Stimulated activated CD8-positive, alpha-beta memory T cell treated with anti-CD3 and anti-CD28 coated beads, Interleukin-15, amount 100 ng/mL, for 4 hours (primary cell): Measurements from ENCODE around the gene GNA12.

Source experiments
- DNase-seq, 2 donors: peaks; one replicate each; pipeline ENCODE4 v3.0.0-alpha.2; 2020; ENCODE audit warnings: low read depth in 2 of 2

GNA12 gene

DNA sequence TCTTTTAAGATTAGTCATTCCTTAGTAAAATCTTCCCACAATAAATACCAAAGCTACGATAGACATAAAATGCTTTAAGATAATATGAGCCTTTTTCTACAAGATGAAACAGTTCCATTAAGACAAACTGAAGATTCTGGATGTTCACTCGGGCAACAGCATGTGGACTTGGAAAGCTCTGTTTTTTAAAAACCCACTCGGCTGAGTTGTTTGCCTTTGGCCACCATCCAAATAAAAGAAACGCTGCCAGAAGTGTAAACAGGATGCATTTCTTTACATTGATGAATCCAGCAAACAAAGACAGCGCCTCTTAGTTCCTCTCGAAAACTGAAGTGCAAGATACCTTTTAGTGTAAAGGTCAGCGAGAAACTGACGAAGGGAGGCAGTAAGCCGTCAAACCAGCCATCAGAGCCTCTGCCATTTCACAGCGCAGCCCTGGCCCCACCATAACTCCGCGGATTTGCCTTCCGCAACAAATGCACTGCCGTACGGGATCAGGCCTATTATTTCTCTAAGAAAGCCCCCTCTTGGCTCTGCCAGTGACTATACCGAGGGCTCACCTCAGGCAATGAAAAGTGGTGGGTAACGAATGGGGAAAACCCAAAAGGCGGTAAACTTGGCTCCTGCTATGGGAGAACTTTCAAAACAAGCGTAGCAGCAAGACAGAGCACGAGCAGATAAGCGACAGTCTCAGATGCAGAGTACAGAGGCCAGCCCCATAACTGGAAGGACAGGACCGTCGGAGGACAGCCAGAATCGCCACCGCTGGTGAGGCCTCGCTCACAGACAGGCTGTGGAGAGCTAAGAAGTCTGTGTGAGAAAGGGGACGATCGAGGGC is 41.4 kb downstream of the GNA12 start:
- no peak for DNase-seq

DNA sequence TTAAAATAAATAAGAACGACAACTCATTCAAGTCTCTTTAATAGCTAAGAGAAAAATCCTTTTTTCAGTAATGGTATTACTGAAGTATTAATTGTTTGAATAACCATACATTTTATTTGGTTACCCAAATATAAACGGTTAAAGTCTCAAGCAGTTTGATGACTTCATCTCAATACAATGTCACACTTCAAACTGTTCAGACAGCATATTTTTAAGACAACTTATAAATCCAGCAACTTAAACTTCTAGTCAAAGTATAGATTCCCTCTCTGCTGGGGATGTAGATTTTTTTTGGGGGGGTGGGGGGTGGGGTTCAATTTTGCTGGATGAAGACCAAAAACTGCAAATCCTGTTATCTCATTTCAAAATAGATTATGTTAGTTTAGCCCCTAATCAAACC is 42.0 kb downstream of the GNA12 start:
- DNase-seq, result no peak

DNA sequence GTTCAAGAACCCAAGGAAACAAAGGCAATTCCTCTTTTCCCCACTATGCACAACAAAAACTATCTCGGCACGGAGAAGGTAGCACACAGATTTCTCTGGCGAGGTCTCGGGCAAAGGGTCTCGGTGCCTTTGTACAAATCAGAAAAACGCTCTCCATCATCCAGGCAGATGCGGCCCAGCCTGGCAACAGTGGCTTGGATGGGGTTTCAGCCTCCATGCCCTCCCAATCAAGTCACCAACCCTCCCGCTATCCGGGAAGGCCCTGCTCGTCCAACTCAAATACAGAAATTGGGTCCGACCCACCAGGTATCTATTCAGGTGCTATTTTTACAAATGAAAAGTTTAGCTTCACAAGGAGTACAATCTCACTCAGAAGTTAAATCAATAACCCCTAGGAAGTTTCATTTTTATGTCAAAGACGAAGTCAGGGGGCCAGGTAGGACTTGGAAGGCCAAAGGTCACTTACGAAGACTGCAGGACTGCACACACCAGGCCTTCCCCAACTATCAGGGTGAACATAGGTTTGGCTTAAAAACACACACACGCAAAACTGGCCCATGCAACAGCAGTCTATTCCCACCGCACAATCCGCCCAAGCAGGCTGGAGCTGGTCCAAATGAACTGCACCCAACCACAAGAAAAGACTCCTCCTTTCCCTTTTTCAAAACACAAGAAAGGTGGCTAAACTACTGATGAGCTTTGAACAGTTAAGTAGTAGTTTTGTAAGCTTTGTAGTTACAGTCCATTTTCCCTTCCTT is 43.0 kb downstream of the GNA12 start:
- no peak for DNase-seq

DNA sequence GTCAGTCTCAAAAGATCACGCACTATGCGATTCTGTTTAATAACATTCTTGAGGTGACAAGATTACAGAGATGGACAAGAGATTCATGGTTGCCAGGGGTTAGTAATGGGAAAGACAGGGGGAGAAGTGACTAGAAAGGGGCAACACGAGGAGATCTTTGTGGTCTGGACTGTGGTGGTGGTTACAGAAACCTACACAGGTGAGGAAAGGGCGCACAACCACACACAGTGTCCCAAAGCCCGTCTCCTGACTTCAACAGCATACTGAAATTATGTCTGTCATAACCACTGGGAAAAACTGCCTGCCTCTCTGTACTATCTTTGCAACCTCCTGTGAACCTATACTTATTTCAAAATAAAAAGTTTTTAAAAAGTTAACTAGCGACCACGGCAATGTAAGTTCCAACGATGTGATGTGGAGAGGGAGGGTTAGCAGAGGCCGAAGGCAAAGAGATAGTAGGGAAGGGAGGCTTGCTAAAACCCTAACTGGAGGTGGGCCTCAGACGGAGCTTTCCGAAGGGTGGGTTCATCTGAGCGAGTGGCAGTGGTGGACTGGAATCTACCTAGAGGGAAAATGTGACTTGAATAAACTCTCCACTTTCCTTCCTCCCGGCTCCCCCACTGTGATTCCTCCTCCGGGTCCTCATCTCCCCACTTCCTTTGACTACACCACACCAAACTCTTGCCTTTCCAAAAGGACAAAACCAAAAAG is 43.7 kb downstream of the GNA12 start:
- DNase-seq, result no peak

DNA sequence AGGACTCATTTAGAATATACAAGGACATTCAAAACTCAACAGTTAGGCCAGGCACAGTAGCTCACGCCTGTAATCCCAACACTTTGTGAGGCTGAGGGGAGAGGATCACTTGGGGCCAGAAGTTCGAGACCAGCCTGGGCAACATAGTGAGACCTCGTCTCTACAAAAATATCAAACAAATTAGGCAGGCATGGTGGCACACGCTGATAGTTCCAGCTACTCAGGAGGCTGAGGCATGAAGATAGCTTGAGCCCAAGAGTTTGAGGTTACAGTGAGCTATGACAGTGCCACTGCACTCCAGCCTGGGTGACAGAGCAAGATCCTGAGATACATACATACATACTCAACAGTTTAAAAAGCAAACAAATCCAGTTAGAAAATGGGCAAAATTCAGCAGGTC is 44.9 kb downstream of the GNA12 start:
- DNase-seq, result no peak

DNA sequence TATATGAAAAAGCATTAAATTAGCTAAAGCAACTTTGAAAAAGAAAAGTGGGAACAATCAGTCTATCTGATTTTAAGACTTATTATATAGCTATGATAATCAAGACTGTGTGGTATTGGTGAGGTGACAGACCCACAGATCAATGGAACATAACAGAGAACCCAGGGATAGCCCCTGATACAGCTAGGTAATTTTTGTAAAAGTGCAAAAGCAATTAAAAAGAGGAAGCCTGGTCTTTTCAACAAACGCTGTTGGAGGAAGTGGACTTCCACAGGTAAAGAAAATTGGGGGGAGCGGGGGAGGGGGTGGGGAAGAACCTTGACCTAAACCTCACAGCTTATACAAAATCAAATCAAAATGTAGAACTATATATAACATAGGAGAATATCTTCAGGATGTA is 45.4 kb downstream of the GNA12 start:
- no peak for DNase-seq

DNA sequence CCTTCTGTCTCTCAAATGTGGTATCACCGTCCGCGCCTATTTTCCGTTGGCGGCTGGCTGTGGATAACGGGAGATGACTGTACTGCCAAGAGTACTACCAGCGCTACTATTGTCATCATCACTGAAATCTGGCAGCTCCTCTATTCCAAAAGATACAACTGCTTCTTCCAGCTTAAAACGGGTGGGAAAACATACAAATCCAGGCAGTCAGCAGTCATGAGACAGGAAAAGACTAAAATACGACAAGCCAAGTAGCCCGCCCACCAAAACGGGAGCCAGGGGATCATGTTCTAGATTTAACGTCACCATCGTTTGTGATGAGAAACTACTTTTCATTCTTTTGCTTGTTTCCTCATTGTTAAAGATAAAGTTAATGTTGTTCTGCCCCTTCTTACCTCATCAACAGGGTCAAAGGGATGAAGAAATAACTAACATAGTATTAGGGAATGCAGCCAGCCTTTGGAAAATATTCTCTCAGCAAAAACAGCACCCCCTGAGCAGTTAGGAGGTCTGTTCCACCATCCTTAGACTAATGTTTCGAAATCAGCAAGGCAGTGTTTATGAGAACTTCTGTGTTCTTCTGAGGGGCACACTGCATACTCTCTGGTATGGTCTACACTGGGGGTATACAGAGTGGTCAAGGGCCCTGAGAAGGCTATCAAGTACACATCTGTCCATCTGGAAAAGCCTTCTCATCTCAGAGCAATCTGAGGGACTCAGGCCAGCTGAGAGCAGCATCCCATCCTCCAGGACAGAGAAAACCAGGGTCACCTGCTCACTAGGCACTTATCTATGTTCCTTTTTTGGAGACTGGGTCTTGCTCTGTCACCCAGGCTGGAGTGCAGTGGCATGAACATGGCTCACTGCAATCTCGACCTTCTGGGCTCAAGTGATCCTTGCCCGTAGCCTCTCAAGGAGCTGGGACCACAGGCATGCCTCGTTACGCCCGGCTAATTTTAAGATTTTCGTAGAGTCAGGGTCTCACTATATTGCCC is 47.5 kb downstream of the GNA12 start:
- DNase-seq, result no peak

DNA sequence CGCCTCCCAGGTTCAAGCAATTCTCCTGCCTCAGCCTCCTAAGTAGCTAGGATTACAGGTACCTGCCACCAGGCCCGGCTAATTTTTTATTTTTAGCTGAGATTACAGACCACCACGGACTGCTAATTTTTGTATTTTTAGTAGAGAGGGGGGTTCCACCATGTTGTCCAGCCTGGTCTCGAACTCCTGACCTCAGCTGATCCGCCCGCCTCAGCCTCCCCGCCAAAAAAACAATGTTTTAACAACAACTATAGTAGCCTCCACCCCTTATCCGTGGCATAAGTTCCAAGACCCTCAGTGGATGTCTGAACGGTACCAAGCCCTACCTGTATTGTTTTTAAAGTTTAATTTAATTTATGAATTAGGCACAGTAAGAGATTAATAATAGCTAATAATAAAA is 48.2 kb downstream of the GNA12 start:
- DNase-seq, result no peak

DNA sequence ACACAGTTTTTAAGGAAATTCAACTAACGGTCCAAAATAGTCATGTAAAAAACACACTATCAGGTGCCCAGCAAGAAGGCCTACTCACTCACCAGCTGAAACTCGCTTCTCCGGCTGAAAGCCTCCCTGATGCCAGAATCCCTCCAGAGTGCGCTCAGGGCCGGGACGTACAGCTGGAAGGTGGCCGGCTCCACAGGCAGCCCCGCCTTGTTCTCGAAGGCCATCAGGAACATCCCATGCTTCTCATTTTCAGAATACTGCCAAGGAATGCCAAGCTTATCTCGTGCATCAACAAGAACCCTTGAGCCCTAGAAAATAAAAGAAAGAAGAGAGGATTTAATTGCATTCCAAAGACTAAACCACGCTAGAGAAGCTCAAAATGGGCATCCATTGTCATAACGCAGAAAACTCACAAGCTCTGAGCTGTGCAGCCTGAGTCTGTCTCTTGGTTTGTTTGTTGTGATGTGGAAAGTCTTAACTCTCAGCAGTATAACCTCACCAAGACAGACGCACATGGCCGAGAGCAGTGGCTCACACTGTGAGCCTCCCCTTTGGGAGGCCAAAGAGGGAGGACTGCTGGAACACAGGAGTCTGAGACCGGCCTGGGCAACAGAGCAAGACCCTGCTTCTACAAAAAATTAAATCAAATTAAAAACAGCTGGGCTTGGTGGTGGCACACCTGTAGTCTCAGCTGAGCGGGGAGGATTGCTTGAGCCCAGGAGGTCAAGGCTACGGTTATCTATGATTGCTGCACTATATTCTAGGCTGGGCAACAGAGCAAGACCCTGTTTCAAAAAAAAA is 49.1 kb downstream of the GNA12 start:
- no peak for DNase-seq

DNA sequence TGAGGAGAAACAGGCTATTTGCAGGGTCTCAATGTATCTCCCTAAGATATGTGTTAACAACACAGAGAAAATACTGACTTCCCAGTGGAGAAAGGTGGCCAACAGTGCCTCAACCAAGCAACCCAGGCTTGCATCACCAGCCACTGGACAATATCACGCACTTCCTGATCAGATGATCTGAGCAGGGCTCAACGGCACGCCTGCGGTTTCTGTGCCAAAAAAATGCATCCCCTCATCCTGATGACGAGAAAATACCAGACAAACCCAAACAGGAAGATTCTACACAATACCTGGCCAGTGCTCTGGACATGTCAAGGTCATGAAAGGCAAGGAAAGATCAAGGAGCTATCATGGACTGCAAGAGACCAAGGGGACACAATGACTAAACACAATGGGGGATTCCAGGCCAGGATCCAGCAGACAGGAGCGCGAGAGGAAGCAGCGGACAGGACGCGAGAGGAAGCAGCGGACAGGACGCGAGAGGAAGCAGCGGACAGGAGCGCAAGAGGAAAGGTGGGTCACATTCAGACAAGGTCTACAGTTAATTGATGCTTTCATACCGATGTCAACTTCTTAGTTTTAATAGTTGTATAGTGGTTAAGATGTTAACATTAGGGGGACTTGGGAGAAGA is 51.1 kb downstream of the GNA12 start:
- no peak for DNase-seq

DNA sequence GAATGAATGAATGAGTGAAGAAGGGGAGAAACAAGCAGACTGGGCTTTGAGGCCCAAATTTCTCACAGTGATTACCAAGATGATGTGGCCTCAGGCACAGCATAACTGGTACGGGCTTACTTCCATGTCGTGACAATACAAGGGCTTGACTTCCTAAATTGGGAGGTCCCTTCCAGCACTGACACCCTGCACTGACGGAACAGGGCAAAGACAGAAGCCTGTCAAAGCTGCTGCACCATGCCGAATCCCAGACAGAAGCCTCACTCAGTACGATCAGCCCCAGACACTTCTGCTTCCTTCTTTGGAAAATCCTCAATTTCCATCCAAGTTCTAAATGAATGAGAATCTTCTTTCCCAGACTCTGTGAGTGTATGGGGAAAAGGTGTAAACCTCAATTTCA is 51.9 kb downstream of the GNA12 start:
- no peak for DNase-seq

DNA sequence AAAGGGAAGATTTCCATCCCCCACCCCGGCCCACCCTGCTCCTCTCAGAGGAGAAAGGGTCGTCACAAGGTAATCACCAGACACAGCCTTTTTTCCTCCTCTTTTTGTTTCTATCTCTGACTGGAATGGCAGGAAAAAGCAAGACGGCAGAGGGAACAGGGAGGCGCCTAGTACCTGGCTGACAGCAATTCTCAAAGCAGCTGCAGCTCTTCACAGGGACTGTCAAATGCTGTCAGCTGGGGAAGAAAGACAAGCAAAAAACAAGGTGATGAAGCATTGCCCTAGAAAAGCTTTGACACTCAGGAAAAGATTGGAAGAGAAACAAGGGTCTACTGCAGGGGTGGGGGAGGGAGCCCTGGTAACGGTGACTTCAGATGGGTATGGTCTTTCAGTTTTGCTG is 52.7 kb downstream of the GNA12 start:
- DNase-seq, result no peak

DNA sequence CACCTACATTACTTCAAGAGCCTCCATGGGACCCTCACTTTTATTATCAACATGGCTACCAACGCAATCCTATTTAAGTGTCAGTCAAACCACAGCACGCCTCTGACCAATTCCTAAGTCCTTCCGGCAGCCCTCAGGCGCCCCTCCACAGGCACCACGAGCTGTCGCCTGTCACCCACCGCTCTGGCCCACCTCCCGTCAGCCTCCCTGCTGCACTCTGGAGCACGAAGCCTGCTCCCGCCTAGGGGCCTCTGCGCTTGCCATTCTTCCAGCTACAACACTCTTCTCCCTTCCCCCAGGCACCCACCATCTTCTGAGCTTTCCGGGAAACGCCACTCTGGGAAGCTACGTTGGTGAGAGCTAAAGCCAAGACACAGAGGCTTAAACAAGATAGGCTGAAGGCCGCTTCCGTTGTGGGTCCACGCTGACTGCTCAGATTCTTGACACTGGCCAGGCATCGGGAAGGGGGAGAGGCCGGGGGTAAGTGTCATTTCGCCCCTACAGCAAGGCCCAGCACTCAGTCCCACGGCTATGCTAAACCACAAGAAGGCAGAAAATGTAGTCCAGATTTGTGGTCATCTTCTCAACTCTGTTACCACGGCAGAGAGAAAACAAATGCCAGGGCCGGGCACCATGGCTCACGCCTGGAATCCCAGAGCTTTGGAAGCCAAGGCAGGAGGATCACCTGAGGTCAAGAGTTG is 56.7 kb downstream of the GNA12 start:
- no peak for DNase-seq

DNA sequence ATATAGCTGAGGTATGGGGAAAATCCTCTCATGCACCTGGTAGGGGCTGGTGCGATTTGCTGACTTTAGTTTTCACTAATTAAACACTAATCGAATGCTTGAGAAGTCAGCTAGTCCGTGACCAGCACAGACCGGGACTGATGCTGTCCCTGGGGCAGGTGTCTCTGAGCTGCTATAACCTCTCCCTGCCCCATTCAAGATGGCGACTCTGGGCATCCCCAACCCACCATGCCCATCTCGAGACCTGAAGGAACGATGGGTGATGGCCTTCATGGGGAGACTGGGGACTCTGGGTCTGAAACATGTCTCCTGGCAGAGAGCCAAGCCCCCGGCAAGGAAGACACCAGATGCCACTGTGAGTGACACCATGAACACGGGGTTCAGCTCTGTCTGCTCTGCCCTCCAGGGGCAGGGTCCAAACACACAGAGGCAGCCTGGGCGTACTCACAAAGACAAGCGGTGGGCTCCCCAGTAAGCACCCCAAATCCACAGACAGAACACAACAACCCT is 57.4 kb downstream of the GNA12 start:
- no peak for DNase-seq

DNA sequence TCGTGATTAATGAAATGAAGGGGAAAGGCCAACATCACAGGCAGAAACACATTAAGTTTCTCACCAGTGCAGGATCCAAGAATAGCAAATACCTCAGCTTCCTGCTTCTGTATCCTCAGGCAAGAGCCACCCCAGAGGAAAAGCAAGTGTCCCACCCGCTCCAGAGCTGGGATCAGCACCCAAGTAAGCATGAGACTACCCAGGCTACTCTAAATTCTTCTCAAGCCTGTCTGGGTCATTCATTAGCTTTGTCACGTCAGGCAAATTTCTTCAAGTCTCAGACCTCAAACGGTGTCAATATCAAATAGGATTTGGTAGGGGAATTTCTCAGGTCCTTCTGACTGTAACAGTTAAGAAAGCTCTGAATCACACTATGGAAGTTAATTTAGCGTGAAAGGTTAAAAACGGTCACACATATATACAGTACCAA is 59.0 kb downstream of the GNA12 start:
- no peak for DNase-seq

DNA sequence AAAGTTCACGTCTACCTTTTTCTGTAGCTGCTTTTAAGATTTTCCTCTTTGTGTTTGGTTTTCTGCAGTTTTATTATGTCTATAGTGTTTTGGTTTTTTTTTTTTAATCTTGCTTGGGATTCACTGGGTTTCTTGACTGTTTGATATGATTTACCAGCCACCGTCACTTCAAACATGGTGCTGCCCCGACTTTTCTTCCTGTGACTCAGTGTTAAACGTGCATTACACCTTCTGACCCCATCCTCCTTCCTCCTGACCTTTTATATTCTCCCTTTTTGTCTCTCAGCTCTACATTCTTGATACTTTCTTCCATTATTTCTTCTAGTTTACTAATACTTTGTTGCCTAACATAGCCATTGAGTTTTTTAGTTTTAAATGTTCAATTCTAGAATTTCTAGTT is 61.5 kb downstream of the GNA12 start:
- no peak for DNase-seq

DNA sequence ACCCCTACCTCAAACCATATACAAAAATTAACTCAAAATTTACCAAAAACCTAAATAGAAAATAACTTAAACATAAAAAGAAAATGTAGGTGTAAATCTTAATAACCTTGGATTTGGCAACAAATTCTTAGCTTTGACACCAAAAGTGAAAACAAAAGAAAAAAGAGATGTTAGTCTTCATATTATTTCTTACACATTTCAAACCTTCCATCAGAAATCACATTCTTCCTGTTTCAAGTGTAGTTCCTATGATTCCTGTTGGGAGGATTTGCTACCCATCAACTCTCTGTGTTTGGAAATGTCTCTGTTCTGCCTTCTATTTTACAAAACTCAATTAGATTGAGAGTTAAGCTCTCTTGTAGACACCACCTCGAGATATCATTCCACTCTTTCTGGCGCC is 62.0 kb downstream of the GNA12 start:
- DNase-seq, result no peak

DNA sequence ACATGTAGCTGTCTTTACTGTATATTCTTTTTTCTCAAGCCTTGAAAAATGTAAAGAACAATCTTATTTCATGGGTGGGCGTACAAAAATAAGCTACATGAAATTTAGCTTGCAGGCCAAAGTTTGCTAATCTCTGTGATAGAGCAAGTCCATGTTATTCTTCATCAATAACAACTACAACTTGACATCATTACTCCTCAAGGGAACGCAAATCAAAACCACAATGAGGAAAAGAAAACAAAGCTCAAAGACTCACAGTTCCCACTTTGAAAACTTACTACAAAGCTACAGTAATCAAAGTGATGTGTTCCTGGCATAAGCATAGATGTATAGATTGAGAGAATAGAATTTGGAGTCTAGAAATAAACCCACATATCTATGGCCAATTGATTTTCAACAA is 62.5 kb downstream of the GNA12 start:
- DNase-seq, result no peak

DNA sequence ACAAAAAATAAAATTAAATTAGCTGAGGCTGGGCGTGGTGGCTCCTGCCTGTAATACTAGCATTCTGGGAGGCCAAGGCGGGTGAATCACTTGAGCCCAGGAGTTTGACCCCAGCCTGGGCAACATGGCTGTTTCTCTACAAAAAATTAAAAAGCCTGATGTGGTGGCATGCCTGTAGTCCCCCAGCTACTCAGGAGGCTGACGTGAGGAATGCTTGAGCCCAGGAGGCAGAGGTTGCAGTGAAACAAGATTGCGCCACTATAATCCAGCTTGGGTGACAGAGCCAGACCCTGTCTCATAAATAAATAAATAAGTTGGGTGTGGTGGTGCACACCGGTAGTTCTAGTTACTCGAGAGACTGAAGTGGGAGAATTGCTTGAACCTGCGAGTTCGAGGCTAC is 65.1 kb downstream of the GNA12 start:
- no peak for DNase-seq
